ENCODE results near the gene PSORS1C2.

PSORS1C2 gene

GRCh38 chr6:31090275-31090972 lies 48.4 kb downstream of the PSORS1C2 start:
- Histone ChIP-seq H3K4me3 (ENCODE audit: low read depth, low read length) (no peak overlapping the region), H3K27me3 (ENCODE audit: control insufficient read depth, insufficient read depth, low read length) (no peaks in the 10 kb centered on the region), H3K4me1 (ENCODE audit: control insufficient read depth, insufficient read depth, low read length) (peaks cover 19% of the 10 kb centered on the region), H3K27ac (ENCODE audit: low read depth, low read length) (no peak overlapping the region), H3K9ac (ENCODE audit: low read length) (no peak overlapping the region), H3K9me3 (ENCODE audit: control insufficient read depth, insufficient read depth, low read depth, low read length) (no peaks in the 10 kb centered on the region), H3K36me3 (ENCODE audit: control insufficient read depth, insufficient read depth, low read length) (no peaks in the 10 kb centered on the region)
